ENCODE results near the gene ANO3.

Gene ANO3

DNA sequence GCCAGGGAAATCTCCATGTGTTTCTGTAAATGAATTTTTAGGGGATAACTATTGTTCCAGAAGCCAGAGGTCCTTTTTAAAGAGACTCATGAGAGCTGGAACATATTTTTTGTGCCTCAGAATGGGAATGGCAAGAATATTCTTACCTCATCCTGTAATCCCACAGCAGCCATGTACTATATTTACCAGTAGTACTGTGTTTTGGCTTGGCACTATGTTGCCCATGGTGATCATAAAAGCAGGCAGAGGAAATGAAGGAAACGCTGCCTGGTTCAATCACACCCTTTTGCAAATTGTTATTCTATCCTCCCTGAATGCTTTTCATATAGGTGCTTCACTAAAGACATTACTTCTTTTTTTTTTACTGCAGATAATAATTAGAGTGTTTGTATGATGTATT lies 81.0 kb downstream of the ANO3 start:
- TF ChIP-seq CTCF (IDR thresholded peaks at IDR 0.05; ENCODE audit: control insufficient read depth, extremely low read depth, insufficient read depth): no peak
- DNase-seq (ENCODE audit: low read depth): no peak

DNA sequence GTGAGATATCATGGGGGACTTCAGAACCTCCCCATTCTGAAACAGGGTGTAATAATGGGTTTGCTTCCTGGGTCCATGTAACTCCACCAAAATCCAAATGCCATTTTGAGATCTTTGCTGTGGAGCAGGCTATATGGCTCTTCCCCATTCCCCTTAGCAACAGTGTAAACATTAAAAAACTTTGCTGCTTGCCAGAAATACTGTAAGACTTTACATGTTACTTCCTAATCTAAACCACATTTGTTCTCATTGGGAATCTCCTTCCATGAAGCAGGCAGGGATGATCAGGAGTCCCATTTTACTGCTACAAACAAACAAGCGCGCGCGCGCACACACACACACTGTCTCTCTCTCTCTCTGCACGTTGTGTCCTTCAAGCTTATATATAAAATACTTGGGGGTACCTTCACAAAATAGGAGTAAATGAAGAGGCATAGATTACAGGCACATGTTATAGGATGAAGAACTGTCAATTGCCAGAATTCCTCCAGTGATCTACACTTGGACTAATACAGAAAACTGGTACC lies 86.5 kb downstream of the ANO3 start:
- TF ChIP-seq CTCF (IDR thresholded peaks at IDR 0.05; ENCODE audit: control insufficient read depth, extremely low read depth, insufficient read depth): no peak
- no peak for DNase-seq (ENCODE audit: low read depth)
- no peak overlapping the region for H3K4me3 ChIP-seq (ENCODE audit: low read depth, low read length)

More for the DNA sequence above, 81.0 kb downstream of the ANO3 start:
- no peak overlapping the region for H3K4me3 ChIP-seq (ENCODE audit: low read depth, low read length)

DNA sequence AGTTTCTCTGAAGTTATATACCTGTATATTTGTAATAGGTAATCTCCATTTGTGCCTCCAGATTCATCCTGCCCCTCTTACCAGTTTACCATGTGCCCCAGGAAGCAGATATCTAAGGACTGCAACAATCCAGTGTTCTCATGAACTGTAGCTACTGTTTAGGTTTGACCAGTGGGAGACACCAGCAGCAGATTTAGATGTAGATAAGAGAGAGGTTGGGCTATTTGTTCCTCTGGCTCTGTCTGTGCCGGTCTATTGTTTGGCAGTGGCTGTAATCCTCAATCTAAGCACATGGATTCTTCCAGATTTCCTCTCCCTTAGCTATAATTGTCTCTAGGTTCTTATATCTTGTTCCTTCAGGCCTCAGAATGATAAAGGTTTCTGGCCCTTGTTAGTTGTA lies 88.4 kb downstream of the ANO3 start:
- TF ChIP-seq CTCF (IDR thresholded peaks at IDR 0.05; ENCODE audit: control insufficient read depth, extremely low read depth, insufficient read depth): no peak
- no peak for DNase-seq (ENCODE audit: low read depth)
- no peak overlapping the region for H3K4me3 ChIP-seq (ENCODE audit: low read depth, low read length)

- no peak overlapping the region for H3K4me3 ChIP-seq (ENCODE audit: low read depth, low read length)
- no peak for DNase-seq (ENCODE audit: low read depth)
- TF ChIP-seq CTCF (IDR thresholded peaks at IDR 0.05; ENCODE audit: control insufficient read depth, extremely low read depth, insufficient read depth): no peak
Measured at GRCh38 chr11:26424255-26424654, 92.3 kb downstream of the ANO3 start.

GRCh38 chr11:26439854-26440253 lies 107.9 kb downstream of the ANO3 start:
- no peak for DNase-seq (ENCODE audit: low read depth)

GRCh38 chr11:26442131-26442530 lies 110.2 kb downstream of the ANO3 start:
- DNase-seq (ENCODE audit: low read depth): no peak
- no peak for TF ChIP-seq CTCF (IDR thresholded peaks at IDR 0.05; ENCODE audit: control insufficient read depth, extremely low read depth, insufficient read depth)
- no peak overlapping the region for H3K4me3 ChIP-seq (ENCODE audit: low read depth, low read length)

More at GRCh38 chr11:26439854-26440253, 107.9 kb downstream of the ANO3 start:
- no peak for TF ChIP-seq CTCF (IDR thresholded peaks at IDR 0.05; ENCODE audit: control insufficient read depth, extremely low read depth, insufficient read depth)
- no peak overlapping the region for H3K4me3 ChIP-seq (ENCODE audit: low read depth, low read length)

DNA sequence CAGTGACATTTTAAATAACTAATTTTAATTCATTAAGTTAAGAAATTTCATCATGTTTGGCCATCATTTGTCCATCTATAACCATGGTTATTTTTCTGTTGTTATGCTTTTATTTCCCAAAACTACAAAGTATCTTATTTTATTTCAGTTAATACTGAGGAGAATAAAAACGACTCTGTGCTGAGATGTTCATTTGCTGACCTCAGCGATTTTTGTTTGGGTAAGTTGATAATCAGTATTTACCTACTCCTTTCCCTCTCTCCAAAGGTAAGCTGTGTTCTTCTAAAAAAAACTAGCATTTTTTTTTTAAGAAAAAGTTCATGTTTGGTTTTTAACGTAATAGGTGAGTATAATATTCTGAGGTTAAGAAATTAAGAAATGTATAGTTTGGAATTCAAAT lies 111.7 kb downstream of the ANO3 start:
- TF ChIP-seq CTCF (IDR thresholded peaks at IDR 0.05; ENCODE audit: control insufficient read depth, extremely low read depth, insufficient read depth): no peak
- no peak overlapping the region for H3K4me3 ChIP-seq (ENCODE audit: low read depth, low read length)
- DNase-seq (ENCODE audit: low read depth): no peak
